22Rv1 (cell line): ENCODE measurements around the gene FBXO46.

Experiments
- CTCF ChIP-seq: fragments of 450-650 bp; IDR thresholded peaks from 2 replicates; pipeline ENCODE4 v1.5.1; 2017; ENCODE audit warnings: mild to moderate bottlenecking
- ZFX ChIP-seq: fragments of 450-650 bp; IDR thresholded peaks from 2 replicates; pipeline ENCODE4 v1.6.1; 2017; ENCODE audit warnings: antibody characterized with exemption, borderline replicate concordance

- no peak for TF ChIP-seq CTCF
- no peak for TF ChIP-seq ZFX
These were observed 48.6 kb downstream of the FBXO46 start for GRCh38 chr19:45682117-45682516.
